NCI-H146 treated with DMSO at 0.1 percent for 48 hours (cell line): ENCODE data around the gene STRBP.
"Not testable (repeated sequence)": the region's sequence is repeated elsewhere in the genome, so short reads cannot be mapped to it uniquely, and the experiment has no call there.

Experiments
- DNase-seq: peaks from one replicate; lab custom pipeline; 2025; ENCODE audit not compliant: unreplicated experiment; lab: John Stamatoyannopoulos, UW

The STRBP gene

GRCh38 chr9:123268465-123269259 is at the start of gene STRBP:
STRBP (minus strand) TSS chr9:123268586; CDS start chr9:123184134, 84,452 bp downstream.
- DNase-seq: peak; percentile 48

GRCh38 chr9:123316053-123316718 is 47.8 kb upstream of the STRBP start:
- no peak for DNase-seq

GRCh38 chr9:123315635-123316034 is 47.2 kb upstream of the STRBP start:
- no peak for DNase-seq

DNA sequence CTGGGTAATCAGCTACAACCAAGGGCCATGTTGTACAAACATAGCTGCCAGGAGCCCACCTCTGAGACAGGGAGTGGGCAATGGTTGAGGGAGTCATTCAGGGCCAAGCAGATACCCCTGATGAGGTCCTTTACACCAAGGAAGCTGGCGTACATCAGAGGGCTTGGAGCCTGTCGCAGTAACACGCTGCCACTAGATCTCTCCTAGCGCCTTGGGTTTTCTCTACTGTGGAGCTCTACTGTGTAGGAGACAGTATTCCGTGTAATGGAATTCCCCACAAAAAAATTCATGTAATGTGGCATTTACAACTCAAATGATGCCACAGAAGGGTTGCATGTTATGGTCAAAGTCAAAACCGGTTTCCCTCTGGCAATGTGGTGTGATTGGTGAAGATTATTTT is 46.2 kb upstream of the STRBP start:
- DNase-seq: no peak

GRCh38 chr9:123312306-123312877 is 44.0 kb upstream of the STRBP start:
- DNase-seq: no peak

DNA sequence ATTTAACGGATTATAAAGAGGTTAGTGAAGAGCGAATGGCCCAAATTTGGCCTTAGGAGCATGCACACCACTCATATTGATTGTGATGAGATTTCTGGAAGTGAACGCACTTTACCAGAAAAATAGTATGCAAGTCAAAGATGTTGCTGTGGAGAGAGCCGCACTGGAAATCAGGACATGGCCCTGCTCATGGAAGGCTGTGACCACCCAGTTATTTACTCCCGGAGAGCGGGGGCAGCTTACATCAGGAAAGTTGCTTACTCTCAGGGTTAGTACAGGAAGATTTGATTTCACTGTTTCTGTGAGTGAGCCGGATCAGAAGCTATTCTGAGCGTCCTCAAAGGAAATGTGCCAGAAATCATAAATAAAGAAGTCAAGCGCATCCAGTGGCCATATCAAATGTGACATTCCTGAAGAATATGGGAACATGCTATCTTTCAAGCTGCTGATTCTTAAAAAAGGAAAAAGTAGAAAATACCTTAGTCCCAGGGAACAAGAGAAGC is 42.9 kb upstream of the STRBP start:
- DNase-seq: no peak

DNA sequence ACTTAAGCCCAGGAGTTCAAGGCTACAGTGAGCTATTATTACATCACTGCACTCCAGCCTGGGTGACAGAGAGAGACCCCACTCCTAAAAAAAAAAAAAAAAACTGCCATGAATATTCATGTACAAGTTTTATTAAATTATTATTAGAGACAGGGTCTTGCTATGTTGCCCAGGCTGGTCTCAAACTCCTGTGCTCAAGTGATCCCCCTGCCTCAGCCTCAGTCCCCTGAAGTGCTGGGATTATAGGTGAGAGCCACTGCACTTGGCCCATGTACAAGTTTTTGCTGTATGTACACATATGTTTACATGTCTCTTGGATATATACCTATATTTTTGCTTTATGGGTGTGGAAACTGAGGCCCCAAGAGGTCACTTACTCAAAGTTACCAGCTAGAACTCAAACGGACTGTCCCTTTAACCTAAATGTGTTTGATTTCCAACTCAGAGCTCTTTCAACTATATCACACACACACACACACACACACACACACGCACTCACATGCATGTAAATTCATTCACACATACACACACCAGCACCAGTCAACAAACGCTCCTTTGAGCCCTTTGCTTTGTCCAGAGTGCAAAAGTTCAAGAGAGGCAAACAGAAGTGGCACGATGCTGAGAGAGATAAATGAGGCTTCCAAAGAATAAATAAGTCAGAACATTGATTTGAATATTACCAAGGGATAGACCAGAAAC is 42.3 kb upstream of the STRBP start:
- no peak for DNase-seq

DNA sequence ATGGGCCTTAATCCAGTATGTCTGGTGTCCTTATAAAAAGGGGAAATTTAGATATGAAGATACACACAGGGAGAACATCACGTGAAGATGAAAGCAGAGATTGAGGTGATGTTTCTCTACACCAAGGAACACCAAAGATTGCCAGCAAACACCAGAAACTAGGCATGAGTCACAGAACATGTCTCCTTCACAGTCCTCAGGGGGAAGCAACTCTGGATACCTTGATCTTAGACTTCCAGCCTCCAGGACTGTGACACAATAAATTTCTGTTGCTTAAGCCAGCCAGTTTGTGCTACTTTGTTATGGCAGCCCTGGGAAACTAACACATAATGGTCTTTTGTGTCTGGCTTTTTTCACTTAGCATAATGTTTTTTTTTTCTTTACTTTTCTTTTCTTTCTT is 41.2 kb upstream of the STRBP start:
- DNase-seq: no peak

DNA sequence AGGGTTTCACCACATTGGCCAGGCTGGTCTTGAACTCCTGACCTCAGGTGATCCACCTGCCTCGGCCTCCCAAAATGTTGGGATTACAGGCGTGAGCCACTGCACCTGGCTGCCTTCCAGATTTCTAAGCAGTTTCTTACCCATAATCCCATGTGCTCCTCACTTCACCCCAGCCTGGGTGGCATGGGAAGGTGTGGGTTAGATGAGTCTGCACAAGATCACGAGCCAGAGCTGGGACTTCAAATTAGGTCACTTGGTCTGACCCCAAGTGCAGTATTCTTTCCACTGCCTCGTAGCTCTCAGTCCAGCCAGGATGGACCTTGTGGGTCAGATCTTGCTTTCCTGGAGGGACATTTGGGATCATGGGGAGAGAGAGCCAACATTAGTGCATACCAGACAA is 37.5 kb upstream of the STRBP start:
- no peak for DNase-seq

DNA sequence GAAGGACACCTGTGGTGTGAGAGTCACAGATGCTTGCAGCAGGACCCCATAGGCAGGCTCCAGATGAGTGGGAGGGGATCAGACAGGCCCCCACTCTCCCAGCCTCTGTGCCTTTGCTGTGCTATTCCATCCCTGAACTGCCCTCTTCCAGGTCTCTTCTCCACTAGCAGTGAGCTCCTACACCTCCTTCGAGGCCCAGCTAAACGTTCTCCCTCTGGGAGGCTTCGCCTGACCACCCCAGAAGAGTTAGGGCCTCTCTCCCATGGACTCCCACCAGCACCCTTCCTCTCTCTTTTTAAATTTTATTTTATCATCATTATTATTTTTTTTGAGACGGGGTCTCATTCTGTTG is 35.9 kb upstream of the STRBP start:
- no peak for DNase-seq

DNA sequence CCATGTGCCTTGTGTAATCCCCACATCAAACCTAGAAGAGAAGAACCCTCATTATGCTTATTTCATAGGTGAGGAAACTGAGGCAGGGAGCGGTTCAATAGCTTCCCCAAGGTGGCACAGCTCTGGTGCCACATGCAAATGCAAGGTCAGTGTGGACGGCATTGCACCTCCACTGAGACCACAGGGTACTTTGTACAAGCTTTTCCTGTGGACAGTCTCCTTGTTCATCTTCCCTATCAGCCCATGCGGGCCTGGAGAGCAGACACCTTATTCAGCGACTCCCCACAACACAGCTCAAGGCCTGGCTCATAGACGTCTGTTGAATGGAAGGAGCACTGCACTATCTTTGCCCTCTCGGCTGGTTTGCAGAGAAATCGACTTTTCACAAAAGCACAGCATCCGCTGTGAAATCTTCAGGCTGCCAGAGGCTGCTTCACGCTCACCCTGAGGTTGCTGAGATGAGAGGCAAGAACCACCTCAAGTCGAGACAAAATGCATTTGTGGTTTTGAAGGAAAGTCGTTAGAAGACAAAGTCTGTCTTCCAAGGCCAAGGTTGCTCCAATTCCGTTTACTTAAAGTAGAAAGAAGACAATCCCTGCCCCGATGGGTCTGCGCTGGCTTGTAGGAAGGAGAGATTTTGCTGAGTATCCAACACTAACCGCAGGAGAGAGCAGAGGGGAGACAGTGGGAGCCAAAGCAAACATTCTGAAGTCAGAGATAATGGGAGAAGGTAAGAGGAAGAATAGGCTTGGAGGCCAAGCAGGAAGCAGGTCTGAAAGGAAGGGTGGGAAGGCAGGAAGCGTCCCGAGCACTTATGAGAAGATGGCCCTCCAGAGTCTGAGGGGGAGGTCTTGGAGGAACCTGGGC is 34.2 kb upstream of the STRBP start:
- no peak for DNase-seq

- DNase-seq: not testable (repeated sequence)
Observed at GRCh38 chr9:123301936-123302335, 33.5 kb upstream of the STRBP start.

DNA sequence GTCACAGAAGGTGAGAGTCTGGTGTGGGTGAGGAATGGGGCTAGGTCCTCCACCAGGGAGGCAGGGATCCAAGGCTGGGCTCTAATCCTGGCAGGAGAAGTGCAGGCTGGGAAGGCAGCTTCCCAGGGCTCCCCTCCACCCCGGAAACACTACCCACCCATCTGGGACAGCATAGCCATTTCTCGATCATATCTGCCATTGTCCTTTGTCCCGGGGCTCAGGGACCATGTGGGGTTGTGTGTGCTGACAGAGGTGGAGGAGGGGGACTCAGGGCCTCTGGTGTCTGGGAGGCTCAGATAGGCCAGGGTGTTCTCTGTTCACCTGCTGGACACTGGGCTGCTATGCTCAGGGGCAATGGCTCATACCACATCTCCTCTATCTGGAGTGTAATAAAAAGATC is 32.2 kb upstream of the STRBP start:
- DNase-seq: no peak

GRCh38 chr9:123299558-123300126 is 31.3 kb upstream of the STRBP start:
- DNase-seq: no peak

- no peak for DNase-seq
Observed at GRCh38 chr9:123296174-123296573, 27.8 kb upstream of the STRBP start.

GRCh38 chr9:123291736-123292135 is 23.4 kb upstream of the STRBP start:
- DNase-seq: no peak

DNA sequence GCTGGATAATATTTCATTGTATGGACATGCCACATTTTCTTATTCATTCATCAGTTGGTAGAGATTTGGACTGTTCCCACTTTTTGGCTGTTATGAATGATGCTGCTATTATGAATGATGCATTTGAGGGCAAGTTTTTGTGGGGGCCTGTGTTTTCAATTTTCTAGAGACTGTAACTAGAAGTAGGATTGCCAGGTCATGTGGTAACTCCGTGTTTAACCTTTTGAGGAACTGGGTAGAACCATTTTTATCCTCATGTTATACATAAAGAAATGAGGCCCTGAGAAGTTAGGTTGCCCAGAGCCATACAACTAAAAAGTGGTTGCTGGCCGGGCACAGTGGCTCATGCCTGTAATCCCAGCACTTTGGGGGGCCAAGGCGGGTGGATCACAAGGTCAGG is 22.4 kb upstream of the STRBP start:
- DNase-seq: no peak

- no peak for DNase-seq
Observed at GRCh38 chr9:123287639-123288038, 19.3 kb upstream of the STRBP start.

DNA sequence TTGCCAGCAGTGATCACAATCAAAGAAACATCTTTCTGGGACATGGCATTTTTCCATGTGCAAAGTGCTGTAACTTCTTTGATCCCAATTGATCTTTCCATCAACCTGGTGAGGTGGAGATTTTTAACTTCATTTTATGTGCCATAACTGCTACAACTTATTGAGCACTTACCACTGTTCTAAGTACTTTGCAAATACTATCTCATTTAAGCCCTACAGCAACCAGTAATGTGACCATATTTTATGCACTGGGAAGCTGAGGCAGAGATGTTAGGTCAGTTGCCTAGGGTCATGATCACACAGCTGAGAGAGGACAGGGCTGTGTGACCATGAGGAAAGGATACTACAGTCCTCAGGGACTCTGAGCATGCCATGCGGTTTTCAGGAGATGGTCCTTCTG is 17.9 kb upstream of the STRBP start:
- DNase-seq: no peak

DNA sequence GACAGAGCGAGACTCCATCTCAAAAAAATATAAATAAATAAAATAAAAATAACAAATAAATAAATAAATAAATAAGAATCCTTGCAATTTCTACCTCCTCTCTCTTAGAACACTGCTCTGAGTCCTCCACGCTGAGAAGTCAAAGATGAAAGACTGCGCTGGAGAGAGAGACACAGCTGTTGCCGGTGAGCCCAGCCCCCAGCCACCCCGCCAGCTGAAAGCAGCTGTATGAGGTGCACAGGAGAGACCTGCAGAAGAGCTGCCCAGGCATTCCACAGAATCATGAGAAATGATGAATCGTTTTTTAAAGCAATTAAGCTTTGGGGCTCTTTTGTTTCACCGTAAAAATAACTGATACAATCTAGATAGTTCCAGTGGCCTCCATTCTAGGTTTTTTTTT is 16.3 kb upstream of the STRBP start:
- DNase-seq: no peak
